Activated CD4-positive, CD25-positive, alpha-beta regulatory T cell treated with anti-CD3 and anti-CD28 coated beads, Interleukin-2, amount 50 U/mL, for 24 hours (primary cell): ENCODE measurements around the gene ZNF691.
A peak's percentile ranks its signal among the peaks of the same experiment; 100 is the strongest.
"Not testable (repeated sequence)": the region's sequence is repeated elsewhere in the genome, so short reads cannot be mapped to it uniquely, and the experiment has no call there.

Experiments
- ATAC-seq, 2 donors: fragments of 150-1000 bp; cut with Tn5 transposase; one replicate each; pipeline ENCODE4 v1.10.0; 2021; ENCODE audit warnings: mild to moderate bottlenecking in 1 of 2, moderate library complexity in 1 of 2

The ZNF691 gene

GRCh38 chr1:42846257-42847110 lies at the start of gene ZNF691:
TSS of gene ZNF691 (plus strand) at chr1:42846613. CDS start at chr1:42849659, 3,046 bp downstream.
- ATAC-seq: peak; percentile 89 to 92

- no peak for ATAC-seq
Measured at GRCh38 chr1:42797414-42797813, 49.0 kb upstream of the ZNF691 start.

GRCh38 chr1:42797979-42798378 lies 48.4 kb upstream of the ZNF691 start:
- no peak for ATAC-seq

GRCh38 chr1:42801832-42802473 lies 44.5 kb upstream of the ZNF691 start:
- ATAC-seq: no peak

- ATAC-seq: no peak
Measured at GRCh38 chr1:42806171-42806570, 40.2 kb upstream of the ZNF691 start.

- ATAC-seq: no peak
Measured at GRCh38 chr1:42806593-42806992, 39.8 kb upstream of the ZNF691 start.

- no peak for ATAC-seq
Measured at GRCh38 chr1:42807056-42807668, 39.3 kb upstream of the ZNF691 start.

- ATAC-seq: not testable (repeated sequence)
Measured at GRCh38 chr1:42814815-42815214, 31.6 kb upstream of the ZNF691 start.

- ATAC-seq: no peak
Measured at GRCh38 chr1:42815941-42816584, 30.4 kb upstream of the ZNF691 start.

- ATAC-seq: peak; percentile 87
Measured at GRCh38 chr1:42816585-42817439, 29.6 kb upstream of the ZNF691 start, which contains the start of the genes ERMAP and SVBP. TSS of gene ERMAP (plus strand) at chr1:42817122. CDS start at chr1:42830449, 13,327 bp downstream. TSS of gene SVBP (minus strand) at chr1:42817397. CDS start at chr1:42816544, 853 bp downstream.

- no peak for ATAC-seq
Measured at GRCh38 chr1:42817440-42817767, 29.0 kb upstream of the ZNF691 start.

GRCh38 chr1:42817976-42818375 lies 28.4 kb upstream of the ZNF691 start:
- ATAC-seq: no peak

GRCh38 chr1:42820813-42821212 lies 25.6 kb upstream of the ZNF691 start:
- no peak for ATAC-seq

- no peak for ATAC-seq
Measured at GRCh38 chr1:42821690-42822089, 24.7 kb upstream of the ZNF691 start.

GRCh38 chr1:42822800-42823392 lies 23.5 kb upstream of the ZNF691 start:
- ATAC-seq: no peak

- ATAC-seq: no peak
Measured at GRCh38 chr1:42824481-42825035, 21.9 kb upstream of the ZNF691 start.

GRCh38 chr1:42825036-42825851 lies 21.2 kb upstream of the ZNF691 start:
- ATAC-seq: no peak

GRCh38 chr1:42830631-42831030 lies 15.8 kb upstream of the ZNF691 start:
- no peak for ATAC-seq

GRCh38 chr1:42831273-42831672 lies 15.1 kb upstream of the ZNF691 start:
- ATAC-seq: no peak

- ATAC-seq: no peak
Measured at GRCh38 chr1:42832641-42833240, 13.7 kb upstream of the ZNF691 start.
